Stimulated activated CD4-positive, alpha-beta T cell treated with anti-CD3 and anti-CD28 coated beads, Interleukin-1b, Interleukin-23, amount 100 ng/mL, for 1 hour (primary cell): ENCODE data around the gene LRRK1.

Experiments used
- DNase-seq, 2 donors: peaks; one replicate each; pipeline ENCODE4 v3.0.0-alpha.2; 2020; ENCODE audit warnings: low read depth in 2 of 2

The LRRK1 gene

GRCh38 chr15:100972975-100973350 is 53.8 kb downstream of the LRRK1 start:
- DNase-seq = no peak

- no peak for DNase-seq
Measured at GRCh38 chr15:100973351-100974111, 54.4 kb downstream of the LRRK1 start.

- no peak for DNase-seq
Measured at GRCh38 chr15:100975043-100975442, 55.9 kb downstream of the LRRK1 start.

- no peak for DNase-seq
Measured at GRCh38 chr15:100980410-100981046, 61.4 kb downstream of the LRRK1 start.

- no peak for DNase-seq
Measured at GRCh38 chr15:100981086-100981485, 61.9 kb downstream of the LRRK1 start.

- DNase-seq = no peak
Measured at GRCh38 chr15:100983221-100983620, 64.1 kb downstream of the LRRK1 start.

GRCh38 chr15:100985401-100985800 is 66.2 kb downstream of the LRRK1 start:
- no peak for DNase-seq

GRCh38 chr15:100986158-100986896 is 67.2 kb downstream of the LRRK1 start:
- no peak for DNase-seq

- DNase-seq = no peak
Measured at GRCh38 chr15:100987143-100987542, 68.0 kb downstream of the LRRK1 start.

GRCh38 chr15:100988297-100988696 is 69.1 kb downstream of the LRRK1 start:
- no peak for DNase-seq

GRCh38 chr15:100988857-100989256 is 69.7 kb downstream of the LRRK1 start:
- no peak for DNase-seq

- DNase-seq = no peak
Measured at GRCh38 chr15:100994597-100995446, 75.7 kb downstream of the LRRK1 start.

- no peak for DNase-seq
Measured at GRCh38 chr15:100995471-100996430, 76.6 kb downstream of the LRRK1 start.

GRCh38 chr15:100997442-100997841 is 78.3 kb downstream of the LRRK1 start:
- DNase-seq = no peak

- DNase-seq = no peak
Measured at GRCh38 chr15:100998630-100999029, 79.5 kb downstream of the LRRK1 start.

GRCh38 chr15:100999369-100999768 is 80.2 kb downstream of the LRRK1 start:
- no peak for DNase-seq

- no peak for DNase-seq
Measured at GRCh38 chr15:101000271-101000681, 81.1 kb downstream of the LRRK1 start.

GRCh38 chr15:101001056-101001455 is 81.9 kb downstream of the LRRK1 start:
- DNase-seq = no peak

- DNase-seq = no peak
Measured at GRCh38 chr15:101001796-101002195, 82.6 kb downstream of the LRRK1 start.

- DNase-seq = no peak
Measured at GRCh38 chr15:101003081-101003480, 83.9 kb downstream of the LRRK1 start.

GRCh38 chr15:101003706-101004105 is 84.5 kb downstream of the LRRK1 start:
- no peak for DNase-seq
